Cardiac fibroblast (primary cell): Measurements from ENCODE around the gene VAMP3.

ENCODE experiments used
- DNase-seq, 2 donors: peaks; one replicate each; pipeline versions ENCODE4 v3.0.0 to v3.0.0-alpha.2; 2010; ENCODE audit warnings: low read depth in 2 of 2
- H3K4me3 ChIP-seq, 2 donors: replicated peaks in 1 of 2; 1 replicate in 1 of 2; 2 replicates in 1 of 2; pipeline ENCODE4 v1.5.1; 2011; ENCODE audit warnings: low read depth in 2 of 2, low read length in 2 of 2, mild to moderate bottlenecking in 2 of 2, moderate library complexity in 1 of 2
- TF ChIP-seq, protein P1 (sequence below): IDR thresholded peaks from one replicate; pipeline ENCODE4 v1.5.1; 2011; ENCODE audit warnings: low read depth, mild to moderate bottlenecking, low read length, inconsistent platforms

Gene VAMP3

GRCh38 chr1:7747605-7748004 lies 23.5 kb upstream of the VAMP3 start:
- no peak overlapping the region for H3K4me3 ChIP-seq
- TF ChIP-seq, protein P1, sequence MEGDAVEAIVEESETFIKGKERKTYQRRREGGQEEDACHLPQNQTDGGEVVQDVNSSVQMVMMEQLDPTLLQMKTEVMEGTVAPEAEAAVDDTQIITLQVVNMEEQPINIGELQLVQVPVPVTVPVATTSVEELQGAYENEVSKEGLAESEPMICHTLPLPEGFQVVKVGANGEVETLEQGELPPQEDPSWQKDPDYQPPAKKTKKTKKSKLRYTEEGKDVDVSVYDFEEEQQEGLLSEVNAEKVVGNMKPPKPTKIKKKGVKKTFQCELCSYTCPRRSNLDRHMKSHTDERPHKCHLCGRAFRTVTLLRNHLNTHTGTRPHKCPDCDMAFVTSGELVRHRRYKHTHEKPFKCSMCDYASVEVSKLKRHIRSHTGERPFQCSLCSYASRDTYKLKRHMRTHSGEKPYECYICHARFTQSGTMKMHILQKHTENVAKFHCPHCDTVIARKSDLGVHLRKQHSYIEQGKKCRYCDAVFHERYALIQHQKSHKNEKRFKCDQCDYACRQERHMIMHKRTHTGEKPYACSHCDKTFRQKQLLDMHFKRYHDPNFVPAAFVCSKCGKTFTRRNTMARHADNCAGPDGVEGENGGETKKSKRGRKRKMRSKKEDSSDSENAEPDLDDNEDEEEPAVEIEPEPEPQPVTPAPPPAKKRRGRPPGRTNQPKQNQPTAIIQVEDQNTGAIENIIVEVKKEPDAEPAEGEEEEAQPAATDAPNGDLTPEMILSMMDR, result no peak

DNA sequence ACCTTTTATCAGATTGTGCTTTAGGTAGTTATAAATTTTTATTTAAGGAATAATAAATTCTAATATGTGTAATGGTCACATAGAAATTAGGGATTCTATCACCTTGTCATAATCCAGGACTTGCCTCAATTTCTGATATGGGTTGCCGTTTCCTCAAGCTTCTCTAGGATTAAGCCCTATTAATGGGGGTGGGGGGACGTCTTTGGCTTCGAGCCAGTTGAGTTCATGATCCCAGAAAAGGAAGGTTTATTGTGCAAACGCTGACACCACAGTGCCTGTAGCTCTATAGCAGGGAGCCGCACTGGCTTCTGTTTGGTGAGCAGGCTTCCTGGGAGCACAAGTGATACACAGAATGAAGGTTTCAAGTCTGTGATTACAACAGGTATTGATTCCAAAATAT lies 22.0 kb upstream of the VAMP3 start:
- no peak for DNase-seq
- H3K4me3 ChIP-seq, result no peak overlapping the region
- TF ChIP-seq, protein P1, result no peak

More at GRCh38 chr1:7747605-7748004, 23.5 kb upstream of the VAMP3 start:
- DNase-seq, result no peak

GRCh38 chr1:7751174-7751573 lies 19.9 kb upstream of the VAMP3 start:
- no peak overlapping the region for H3K4me3 ChIP-seq
- TF ChIP-seq, protein P1, result no peak
- no peak for DNase-seq

- TF ChIP-seq, protein P1, result peak; percentile 77
- peak overlapping the region in 1 of 2 donors; percentile 38 for H3K4me3 ChIP-seq
- peak; percentile 77 to 79 for DNase-seq
These were observed 18.3 kb upstream of the VAMP3 start for GRCh38 chr1:7752512-7753417.

- no peak for DNase-seq
- TF ChIP-seq, protein P1, result no peak
- no peak overlapping the region for H3K4me3 ChIP-seq
These were observed 17.5 kb upstream of the VAMP3 start for GRCh38 chr1:7753641-7754040.

GRCh38 chr1:7754234-7754633 lies 16.9 kb upstream of the VAMP3 start:
- no peak for DNase-seq
- TF ChIP-seq, protein P1, result no peak
- H3K4me3 ChIP-seq, result no peak overlapping the region
